ENCODE data around the gene HOXA4. TPM values are rescaled to one million over a fixed set of nuclear protein-coding genes. Genes with fewer than 3 reads are reported as not detected.

The HOXA4 gene
- total RNA-seq, 1 experiment from 2014 or later, result 0.50 TPM

DNA sequence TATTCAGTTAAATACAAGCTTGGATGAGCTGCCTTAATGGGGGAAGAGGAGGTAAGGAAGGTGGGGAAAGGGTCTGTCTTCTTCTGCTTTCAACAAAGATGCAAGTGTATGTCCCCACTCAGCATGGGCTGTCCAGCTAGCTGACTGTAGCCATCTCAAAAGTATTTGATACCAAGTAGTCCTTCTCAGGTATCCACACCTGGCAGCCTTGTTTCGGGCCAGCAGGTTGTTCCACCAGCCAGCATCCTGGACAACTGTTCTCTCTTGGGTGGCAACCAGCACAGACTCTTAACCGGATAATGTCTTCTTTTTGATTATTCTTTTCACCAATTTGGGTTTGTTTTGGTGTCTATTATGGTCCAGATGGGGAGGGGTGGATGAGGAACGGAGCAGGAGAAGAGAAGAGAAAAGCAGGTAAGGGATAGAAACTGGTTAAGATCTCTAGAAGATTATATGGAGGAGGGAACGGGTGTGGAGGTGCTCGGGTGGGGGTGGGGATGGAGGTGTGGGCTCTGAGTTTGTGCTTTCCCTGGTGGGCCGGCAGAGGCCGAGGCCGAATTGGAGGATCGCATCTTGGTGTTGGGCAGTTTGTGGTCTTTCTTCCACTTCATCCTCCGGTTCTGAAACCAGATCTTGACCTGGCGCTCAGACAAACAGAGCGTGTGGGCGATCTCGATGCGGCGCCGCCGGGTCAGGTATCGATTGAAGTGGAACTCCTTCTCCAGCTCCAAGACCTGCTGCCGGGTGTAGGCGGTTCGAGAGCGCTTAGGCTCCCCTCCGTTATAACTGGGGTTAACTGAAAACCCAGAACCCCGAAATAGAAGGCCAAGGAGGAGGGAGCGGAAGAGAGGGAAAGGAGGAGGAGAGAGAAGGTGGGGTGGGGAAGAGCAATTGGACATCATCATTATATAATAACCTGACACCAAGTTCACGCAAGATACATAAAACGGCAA, 1.5 kb downstream of the HOXA4 start:
- in situ Hi-C loops (cut with HindIII; ENCODE audit: low pct_unique_long_range_greater_than_20kb, low sequenced_read_pairs), result loop anchor here (10.0 kb wide), 1 partner anchor 274 kb away; no protein-coding TSS in a partner anchor
- no peak for DNase-seq (ENCODE audit: low read depth, low spot score)

DNA sequence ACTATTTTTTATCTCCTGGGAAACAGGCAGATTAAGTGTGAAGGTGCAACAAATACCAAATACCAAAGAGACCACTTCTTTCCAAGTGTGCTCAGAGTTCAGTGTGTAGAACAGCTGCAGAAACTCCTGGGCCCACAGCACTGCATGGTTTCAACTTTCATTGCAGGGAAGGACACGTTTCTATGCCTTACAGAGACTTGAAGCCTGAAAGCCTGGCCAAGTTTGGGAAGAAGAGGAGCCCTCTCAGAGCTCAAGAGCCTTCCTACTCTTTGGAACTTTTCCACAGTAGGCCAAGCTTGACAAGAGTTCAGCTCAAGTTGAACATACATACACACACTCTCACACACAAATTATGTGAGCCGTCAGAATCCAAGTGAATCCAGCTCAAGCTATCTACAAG, 2.5 kb downstream of the HOXA4 start:
- no peak for DNase-seq (ENCODE audit: low read depth, low spot score)
- in situ Hi-C loops (cut with HindIII; ENCODE audit: low pct_unique_long_range_greater_than_20kb, low sequenced_read_pairs), result loop anchor here (10.0 kb wide), 1 partner anchor 273 kb away; no protein-coding TSS in a partner anchor

DNA sequence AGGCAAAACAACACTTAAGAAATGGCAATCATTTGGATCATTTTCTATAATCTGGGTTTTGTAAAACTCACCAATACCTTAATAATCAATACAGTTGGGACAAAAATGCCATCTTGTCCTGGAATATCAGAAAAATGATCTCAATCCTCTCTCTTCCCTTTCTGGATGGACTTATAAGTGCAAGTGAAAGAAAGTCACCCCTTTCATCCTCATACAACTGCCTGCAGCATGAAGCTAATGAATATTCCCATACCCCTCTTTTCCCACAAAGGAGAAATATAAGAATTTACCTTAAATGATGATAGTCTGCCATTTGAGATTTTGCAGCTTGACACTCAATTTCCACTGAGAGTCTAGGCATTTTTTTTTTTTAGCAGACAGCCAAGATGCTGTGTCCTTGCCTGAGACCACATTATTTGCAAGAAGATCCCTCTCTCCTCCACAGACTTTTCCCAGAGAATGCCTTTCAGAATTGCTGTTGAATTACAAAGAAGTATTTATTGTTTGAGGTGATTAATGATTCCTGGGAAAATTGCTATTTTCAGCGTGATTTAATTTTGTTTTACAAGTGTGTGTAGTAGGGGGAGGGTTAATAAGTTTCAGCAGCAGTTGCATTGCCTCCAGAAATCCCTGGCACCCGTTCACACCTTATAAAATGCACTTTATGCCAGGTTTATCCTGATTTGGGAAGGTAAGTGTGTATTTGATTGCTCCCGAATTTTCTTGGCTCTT, 3.8 kb downstream of the HOXA4 start:
- no peak for DNase-seq (ENCODE audit: low read depth, low spot score)
- in situ Hi-C loops (cut with HindIII; ENCODE audit: low pct_unique_long_range_greater_than_20kb, low sequenced_read_pairs), result loop anchor here (10.0 kb wide), 1 partner anchor 272 kb away; no protein-coding TSS in a partner anchor

DNA sequence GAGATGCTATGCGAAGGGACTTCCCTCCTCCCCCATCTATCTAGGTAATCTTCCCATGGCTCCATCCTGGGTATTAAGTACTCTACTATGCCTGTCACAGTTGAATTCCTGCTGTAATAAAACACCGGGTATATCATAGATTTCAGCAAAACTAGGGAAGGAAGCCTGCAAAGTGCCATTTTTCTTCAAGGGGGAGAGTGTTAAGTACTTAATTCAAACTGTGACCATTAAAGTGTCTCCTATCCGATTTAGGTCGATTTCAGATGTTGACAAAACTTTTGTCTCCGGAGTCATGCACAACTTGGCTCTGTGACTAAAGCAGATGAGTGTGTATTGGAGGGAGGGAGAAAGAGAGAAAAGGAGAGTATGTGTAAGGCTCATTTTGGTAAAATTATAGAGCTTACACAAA, 4.6 kb downstream of the HOXA4 start:
- in situ Hi-C loops (cut with HindIII; ENCODE audit: low pct_unique_long_range_greater_than_20kb, low sequenced_read_pairs), result loop anchor here (10.0 kb wide), 1 partner anchor 271 kb away; no protein-coding TSS in a partner anchor
- DNase-seq (ENCODE audit: low read depth, low spot score), result no peak

DNA sequence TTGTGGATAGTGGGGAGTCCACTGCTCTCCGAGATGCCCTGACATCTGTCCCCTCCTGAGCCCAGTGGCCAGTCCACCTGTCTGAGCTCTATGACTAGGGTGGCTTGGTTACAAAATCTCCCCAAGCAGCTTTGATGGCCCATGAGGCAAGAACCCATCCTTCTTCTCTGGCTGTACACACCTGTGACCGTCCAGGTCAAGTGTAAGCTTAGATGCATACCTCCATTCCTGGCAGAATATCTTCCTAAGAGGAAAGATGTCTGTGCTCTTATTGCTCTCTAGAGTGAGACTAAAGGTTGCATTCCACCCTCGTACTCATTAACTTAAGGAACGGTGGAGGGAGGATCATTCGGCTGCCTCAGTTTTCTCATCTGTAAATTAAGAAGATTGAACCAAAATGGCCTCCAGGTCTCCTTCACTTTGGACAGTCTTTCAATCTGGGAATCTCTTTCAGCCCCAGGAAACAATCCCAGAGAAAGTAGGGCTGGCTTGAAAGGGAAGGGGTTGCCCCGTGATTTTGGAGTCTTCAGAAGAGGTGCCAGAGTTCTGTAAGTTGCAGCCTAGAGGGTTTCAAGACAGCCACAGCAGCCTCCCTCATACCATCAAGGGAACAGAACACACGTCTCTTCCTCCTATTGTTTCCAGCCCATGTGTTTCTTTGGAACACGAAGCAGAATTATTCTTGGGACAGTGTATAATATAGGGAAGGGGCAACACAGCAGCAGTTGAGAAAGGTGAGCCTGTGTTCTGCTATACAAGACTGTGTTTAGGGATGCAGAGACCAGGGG, 5.5 kb downstream of the HOXA4 start:
- no peak for DNase-seq (ENCODE audit: low read depth, low spot score)
- in situ Hi-C loops (cut with HindIII; ENCODE audit: low pct_unique_long_range_greater_than_20kb, low sequenced_read_pairs), result loop anchor here (10.0 kb wide), 1 partner anchor 270 kb away; no protein-coding TSS in a partner anchor

DNA sequence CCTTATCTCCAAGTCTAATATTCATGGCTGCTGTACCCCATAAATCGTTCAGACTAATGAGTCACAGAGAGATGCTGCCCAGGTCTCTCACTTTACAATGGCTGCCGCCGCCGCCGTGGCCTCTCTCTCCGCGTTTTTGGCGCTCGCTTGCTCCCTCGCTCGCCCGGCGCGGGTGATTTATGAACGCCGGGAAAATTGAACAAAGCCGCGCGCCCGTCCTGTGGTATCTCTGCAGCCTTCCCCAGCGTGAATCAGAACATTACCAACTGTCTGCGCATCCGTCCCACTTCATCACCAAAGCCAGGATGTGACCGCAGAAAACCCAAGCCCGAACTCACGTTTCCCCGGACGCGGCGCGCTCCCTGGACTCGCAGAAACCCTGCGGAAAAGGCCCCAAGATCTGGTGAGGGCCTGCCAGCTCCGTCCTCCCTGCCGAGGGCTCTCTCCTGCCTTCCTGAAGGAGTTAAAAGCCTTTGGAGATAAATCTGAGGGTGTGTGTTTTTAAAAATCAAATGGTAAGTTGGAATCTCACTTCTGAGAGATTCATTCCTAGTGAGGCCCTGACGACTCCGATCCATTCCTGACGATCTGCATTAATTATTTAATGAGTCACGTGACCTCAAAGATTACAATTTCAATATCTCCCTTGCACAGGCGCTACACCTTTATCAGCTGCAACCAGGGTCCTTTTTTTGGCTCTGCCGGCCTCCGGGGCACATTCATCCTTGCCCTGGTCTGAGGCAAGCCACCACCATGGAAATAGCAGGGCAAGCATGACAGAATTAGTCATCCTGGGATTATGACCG, 6.3 kb downstream of the HOXA4 start:
- no peak for DNase-seq (ENCODE audit: low read depth, low spot score)
- in situ Hi-C loops (cut with HindIII; ENCODE audit: low pct_unique_long_range_greater_than_20kb, low sequenced_read_pairs), result loop anchor here (10.0 kb wide), 1 partner anchor 269 kb away; no protein-coding TSS in a partner anchor

DNA sequence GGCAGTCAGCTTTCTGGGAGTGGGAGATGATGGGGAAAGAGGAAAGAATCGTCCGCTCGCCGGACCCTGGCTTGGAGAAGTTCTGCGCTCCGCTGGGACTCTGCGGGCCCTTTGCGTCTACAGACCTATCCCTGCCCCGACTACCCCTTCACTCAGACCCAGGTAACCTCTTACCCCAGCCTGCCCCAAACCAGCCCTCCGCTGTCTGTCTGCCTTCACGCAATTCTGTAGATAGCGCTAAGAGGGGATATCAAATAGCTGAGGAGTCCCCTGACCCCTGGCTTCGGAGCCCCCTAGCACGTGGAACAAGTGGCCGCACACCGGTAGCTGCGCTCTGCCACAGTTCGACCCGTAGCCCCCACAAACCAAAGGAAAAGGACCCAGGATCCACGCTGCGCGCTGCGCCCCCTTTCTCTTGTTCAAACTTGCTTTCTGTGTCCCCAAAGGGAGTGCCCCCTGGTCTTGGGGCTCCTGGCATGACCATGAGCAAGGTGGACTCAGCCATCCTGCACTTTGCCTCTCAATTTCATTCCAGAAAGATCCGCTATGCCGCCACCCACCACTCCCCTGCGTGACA, 7.0 kb downstream of the HOXA4 start:
- in situ Hi-C loops (cut with HindIII; ENCODE audit: low pct_unique_long_range_greater_than_20kb, low sequenced_read_pairs), result loop anchor here (10.0 kb wide), 1 partner anchor 269 kb away; no protein-coding TSS in a partner anchor
- no peak for DNase-seq (ENCODE audit: low read depth, low spot score)

DNA sequence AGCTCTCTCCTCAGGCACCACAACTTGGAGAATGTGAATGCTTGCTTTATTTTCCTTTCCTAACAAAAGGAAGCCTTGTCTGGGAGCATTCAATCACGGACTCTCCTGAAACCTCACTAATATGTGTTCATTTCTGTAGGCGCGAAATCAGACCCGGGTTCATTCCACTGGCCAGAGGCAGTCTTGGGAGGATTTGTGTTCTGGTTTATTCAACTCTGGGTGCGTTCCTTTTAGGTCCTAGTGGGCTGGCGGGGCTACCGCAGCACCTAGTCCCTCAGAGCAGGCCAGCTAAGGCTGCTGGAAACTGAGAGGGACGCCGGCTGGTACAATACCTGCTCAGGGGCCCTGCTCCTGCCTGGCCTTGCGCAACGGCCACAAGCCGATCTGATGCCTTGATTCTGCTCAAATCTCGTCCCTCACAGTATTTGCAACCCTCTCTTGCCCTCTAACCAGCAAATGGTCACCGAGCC, 7.5 kb downstream of the HOXA4 start:
- DNase-seq (ENCODE audit: low read depth, low spot score), result peak; percentile 92

DNA sequence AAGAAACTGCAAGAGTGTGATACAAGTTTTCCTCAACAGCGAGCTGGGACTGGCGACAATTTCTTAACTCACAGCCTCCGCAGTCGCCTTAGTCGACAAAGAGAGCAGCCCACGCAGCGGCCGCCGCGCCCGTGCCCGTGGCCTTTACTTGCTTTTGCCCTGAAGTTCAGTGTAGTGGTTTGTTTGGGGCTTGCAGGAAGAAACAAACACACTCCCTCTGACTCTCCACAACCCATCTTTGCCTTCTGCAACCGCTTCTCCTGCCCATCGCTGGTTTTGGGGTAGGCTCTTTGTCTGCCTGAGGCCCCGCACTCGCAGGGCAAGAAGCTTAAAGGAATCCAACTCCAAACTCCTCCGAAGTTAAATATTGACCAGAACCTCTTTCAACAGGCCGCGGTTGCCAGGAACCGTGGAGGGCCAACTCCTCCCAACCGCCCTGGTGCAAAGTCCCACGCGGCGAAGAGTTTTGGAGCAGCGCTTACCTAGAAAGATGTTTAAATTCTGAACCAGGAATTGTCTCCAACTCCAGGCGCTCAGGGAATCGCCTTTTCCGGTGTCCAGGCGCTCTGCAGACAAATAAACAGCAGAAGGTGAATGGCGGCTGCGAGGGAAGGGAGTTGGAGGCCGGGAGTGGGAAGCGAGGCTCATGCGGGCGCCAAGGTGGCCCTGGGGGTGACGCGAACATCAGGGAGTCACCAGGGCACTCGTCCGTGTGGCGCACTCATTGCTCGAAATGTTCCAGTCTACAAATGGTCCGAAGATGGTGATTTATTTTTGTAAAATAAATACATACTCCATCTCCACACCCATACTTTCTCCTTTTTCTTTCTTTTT, 8.3 kb downstream of the HOXA4 start:
- DNase-seq (ENCODE audit: low read depth, low spot score), result no peak
- in situ Hi-C loops (cut with HindIII; ENCODE audit: low pct_unique_long_range_greater_than_20kb, low sequenced_read_pairs), result loop anchor here (10.0 kb wide), 1 partner anchor 267 kb away; no protein-coding TSS in a partner anchor

More for the DNA sequence above, 7.5 kb downstream of the HOXA4 start:
- in situ Hi-C loops (cut with HindIII; ENCODE audit: low pct_unique_long_range_greater_than_20kb, low sequenced_read_pairs), result loop anchor here (10.0 kb wide), 1 partner anchor 268 kb away; no protein-coding TSS in a partner anchor

DNA sequence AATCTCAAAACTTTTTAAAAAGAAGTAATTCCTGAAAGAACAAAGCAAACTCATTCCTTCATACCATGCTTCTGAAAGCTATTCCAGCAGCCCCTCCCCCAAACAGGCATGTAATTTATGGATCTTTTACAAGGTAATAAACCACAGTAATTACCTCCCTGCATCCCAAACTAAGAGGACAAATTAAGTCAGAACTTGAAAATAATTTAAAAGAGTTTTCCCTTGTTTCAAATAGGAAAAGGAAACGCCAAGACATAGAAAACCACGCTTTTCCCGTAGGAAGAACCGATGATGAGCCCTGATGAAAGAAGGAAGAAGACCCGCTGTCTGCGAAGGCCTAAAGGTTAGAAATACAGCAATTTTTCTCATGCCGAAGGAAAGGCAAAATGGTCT, 8.9 kb downstream of the HOXA4 start:
- no peak for DNase-seq (ENCODE audit: low read depth, low spot score)
- in situ Hi-C loops (cut with HindIII; ENCODE audit: low pct_unique_long_range_greater_than_20kb, low sequenced_read_pairs), result loop anchor here (10.0 kb wide), 1 partner anchor 267 kb away; no protein-coding TSS in a partner anchor

DNA sequence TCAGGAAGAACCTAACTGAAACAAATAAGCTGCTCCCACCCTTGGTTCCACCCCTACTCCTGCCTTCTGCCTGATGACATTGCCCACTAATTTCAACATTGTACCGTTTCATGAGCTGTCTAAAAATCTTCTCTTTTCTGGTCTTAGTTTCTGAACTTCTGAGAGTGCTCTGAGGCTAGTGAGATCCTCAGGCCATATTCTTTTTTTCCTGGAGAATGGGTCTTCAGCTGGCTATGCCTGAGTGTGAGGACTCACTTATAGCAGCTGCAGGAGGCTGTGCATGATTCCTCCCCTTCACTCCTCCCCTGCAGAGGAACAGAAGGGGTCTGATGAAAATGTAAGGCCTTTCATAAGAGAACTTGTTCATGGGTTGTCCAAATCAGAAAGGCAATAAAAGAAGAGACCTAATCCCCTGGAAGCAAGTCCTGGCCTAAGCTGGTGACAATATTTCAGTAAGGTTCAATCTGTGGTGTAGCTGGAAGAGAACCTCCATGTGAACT, 11.1 kb downstream of the HOXA4 start:
- no peak for DNase-seq (ENCODE audit: low read depth, low spot score)

DNA sequence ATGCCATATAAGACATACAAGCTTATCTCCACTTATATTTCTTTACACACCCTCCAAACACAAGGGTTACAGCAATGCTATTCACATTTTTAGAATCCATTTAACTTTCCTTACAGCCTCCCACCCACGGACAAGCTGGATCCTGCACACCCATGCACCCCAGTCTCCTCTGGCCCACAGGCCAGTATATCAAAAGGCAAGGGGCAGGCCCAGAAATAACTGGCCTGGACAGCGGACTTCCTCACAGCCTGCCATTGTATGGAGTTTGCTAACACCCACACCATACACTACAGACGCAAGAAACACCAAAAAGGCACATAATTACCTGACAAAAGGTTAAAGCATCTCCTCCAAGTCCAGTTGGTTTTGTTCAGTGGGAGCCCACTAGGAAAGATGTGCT, 12.0 kb downstream of the HOXA4 start:
- in situ Hi-C loops (cut with HindIII; ENCODE audit: low pct_unique_long_range_greater_than_20kb, low sequenced_read_pairs), result no loop called here

More for the DNA sequence above, 11.1 kb downstream of the HOXA4 start:
- in situ Hi-C loops (cut with HindIII; ENCODE audit: low pct_unique_long_range_greater_than_20kb, low sequenced_read_pairs), result no loop called here

DNA sequence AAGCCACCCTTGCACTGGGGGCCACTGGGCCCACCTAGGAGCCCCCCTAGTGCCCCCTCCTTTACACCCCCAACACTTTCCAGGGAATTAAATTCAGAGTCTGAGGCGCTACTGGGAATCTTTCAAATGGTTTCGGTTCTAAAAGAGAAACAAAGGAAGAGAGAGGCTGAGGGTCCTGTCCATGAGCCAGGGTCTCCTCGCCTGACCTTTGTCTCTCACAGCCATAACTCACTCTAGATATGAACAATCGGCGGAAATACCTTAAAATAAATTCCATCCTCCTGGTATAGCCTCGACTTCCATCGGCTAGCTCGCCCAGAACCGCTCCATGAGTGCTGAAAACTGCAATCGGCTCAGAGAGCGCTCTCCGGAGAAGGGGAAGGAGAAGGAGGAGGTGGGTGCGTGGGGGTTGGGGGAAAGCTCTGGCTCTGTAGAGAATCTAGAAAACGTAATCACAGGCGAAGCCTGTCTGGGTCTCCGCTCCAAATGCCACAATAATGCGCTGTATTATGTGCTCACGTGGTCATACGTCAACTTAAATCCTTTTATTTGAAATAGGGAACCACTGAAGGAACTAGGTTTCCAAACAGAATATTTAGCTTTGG, 12.6 kb downstream of the HOXA4 start:
- in situ Hi-C loops (cut with HindIII; ENCODE audit: low pct_unique_long_range_greater_than_20kb, low sequenced_read_pairs), result no loop called here

More for the DNA sequence above, 12.0 kb downstream of the HOXA4 start:
- DNase-seq (ENCODE audit: low read depth, low spot score), result no peak

DNA sequence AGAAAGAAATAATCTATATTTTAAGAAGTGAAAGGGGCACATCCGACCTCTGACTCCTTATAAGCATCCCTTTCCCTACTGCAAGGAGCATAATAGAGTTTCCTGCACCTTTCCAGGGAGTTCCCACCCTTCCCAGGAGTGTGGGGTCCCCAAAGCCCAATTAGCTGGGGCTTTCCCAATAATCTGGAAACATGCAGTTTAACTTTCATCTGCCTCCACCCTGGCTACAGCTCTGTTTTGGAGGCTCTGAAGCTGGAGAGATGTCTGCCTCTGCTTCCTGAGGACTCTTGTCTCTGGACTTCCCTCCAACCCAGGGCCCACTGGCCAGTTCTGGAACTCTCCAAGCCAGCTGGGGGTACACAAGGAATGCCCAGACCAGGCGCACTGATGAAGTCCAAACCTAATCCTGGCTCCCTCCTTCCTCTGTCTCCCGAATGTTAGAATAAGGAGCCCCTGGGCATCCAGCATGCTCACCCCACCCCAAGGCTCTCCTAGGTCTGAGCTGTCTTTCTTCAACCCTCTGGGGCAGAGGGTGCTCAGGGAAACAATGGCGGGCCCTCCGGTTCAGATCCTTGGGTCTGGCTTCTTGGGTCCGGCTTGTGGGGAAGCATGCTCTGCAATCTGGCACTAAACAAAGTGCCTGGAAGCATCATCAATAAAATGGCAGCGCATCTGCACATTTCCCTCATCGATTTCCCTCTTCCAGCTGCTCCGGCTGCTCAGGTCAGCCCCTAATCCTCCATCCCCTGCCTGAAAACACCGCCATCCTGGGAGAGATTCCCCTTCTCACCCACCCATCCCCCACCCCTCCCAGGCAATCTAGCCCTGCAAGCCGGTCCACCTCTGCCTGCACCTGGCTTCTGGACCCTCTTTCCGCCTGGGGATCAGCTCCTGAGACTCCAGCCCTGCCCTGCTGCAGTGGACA, 13.3 kb downstream of the HOXA4 start:
- no peak for DNase-seq (ENCODE audit: low read depth, low spot score)
- in situ Hi-C loops (cut with HindIII; ENCODE audit: low pct_unique_long_range_greater_than_20kb, low sequenced_read_pairs), result no loop called here

More for the DNA sequence above, 12.6 kb downstream of the HOXA4 start:
- no peak for DNase-seq (ENCODE audit: low read depth, low spot score)
